Aorta (tissue), 5 donors: ENCODE measurements around the gene TBX2. TPM values are rescaled to one million over a fixed set of nuclear protein-coding genes. Genes with fewer than 3 reads are reported as not detected.

ENCODE experiments used
- ATAC-seq: fragments of 200-7000 bp; cut with Tn5 transposase; one replicate; pipeline ENCODE4 v1.9.1; 2022; ENCODE audit warnings: moderate library complexity; ENCODE audit not compliant: low FRiP score
- DNase-seq, 2 donors: peaks; one replicate each; pipeline ENCODE4 v3.0.0-alpha.2; 2020
- H3K27ac ChIP-seq, 2 donors: one replicate each; pipeline ENCODE4 v1.5.1; 2013; ENCODE audit warnings: low read length in 2 of 2, mild to moderate bottlenecking in 2 of 2, moderate library complexity in 2 of 2, control low read depth in 1 of 2, inconsistent platforms in 1 of 2, low read depth in 1 of 2
- H3K27me3 ChIP-seq, 2 donors: one replicate each; pipeline ENCODE4 v1.6.1; 2013; ENCODE audit warnings: control low read depth in 1 of 2, low read length in 1 of 2, mild to moderate bottlenecking in 1 of 2, moderate library complexity in 1 of 2; ENCODE audit not compliant: insufficient read depth in 2 of 2, control insufficient read depth in 1 of 2
- H3K36me3 ChIP-seq, 2 donors: one replicate each; pipeline ENCODE4 v1.6.1; 2013; ENCODE audit warnings: control low read depth in 1 of 2, low read length in 1 of 2, mild to moderate bottlenecking in 1 of 2; ENCODE audit not compliant: insufficient read depth in 2 of 2, control insufficient read depth in 1 of 2
- H3K4me1 ChIP-seq, 2 donors: one replicate each; pipeline ENCODE4 v1.6.1; 2013; ENCODE audit warnings: low read length in 2 of 2, control low read depth in 1 of 2, mild to moderate bottlenecking in 1 of 2, moderate library complexity in 1 of 2; ENCODE audit not compliant: insufficient read depth in 2 of 2, control insufficient read depth in 1 of 2
- H3K4me3 ChIP-seq, 2 donors: one replicate each; pipeline ENCODE4 v1.5.1; 2013; ENCODE audit warnings: low read length in 2 of 2, control low read depth in 1 of 2, mild to moderate bottlenecking in 1 of 2
- H3K9me3 ChIP-seq: one replicate; pipeline ENCODE4 v1.6.1; 2013; ENCODE audit warnings: mild to moderate bottlenecking, low read length; ENCODE audit not compliant: control insufficient read depth
- WGBS, 2 donors: extraction: QIAGEN DNeasy Blood & Tissue Kit; methylation state at CpG; one replicate each; pipeline ENCODE4 v1.1.7; 2013; 5-methylcytosine and 5-hydroxymethylcytosine counted together
- intact Hi-C, 2 donors: fragments of 100-400 bp; cut with DNase I; formaldehyde crosslinking; loops; one replicate each; pipeline versions ENCODE4 v1.14.2 to v1.15.0; 2022
- polyA plus RNA-seq, 2 donors: library from polyadenylated mRNA; stranded (reverse); fragments of 200-250 nt; gene quantifications; one replicate each; pipeline ENCODE4 v1.2.3, GENCODE V29; 2013
- total RNA-seq, 2 donors: library from RNA; stranded (reverse); fragmentation: NEBNext Ultra II Directional; extraction: Animal tissue kit (Norgen Biotek cat#: 25700); gene quantifications; one replicate each; pipeline ENCODE4 v1.2.1, GENCODE V29; 2021
- donor health status: healthy with polysubstance abuse.
- donor health status: Bipolar disorder and iron deficiency.
- donor health status: DM: no; HTN: no; CAD: no.
- donor health status: DM: no; HTN: no; CAD: no.
- donor health status: DM: yes; HTN: yes; CAD: no.

Gene TBX2
- total and polyA plus RNA-seq, 4 donors = 11.5 to 116 (median 35.7) TPM

GRCh38 chr17:61401389-61402072 lies 1.9 kb downstream of the TBX2 start:
- no peak for ATAC-seq
- intact Hi-C loops = loop anchor here in 1 of 2 donors (5.0 kb wide), 2 partner anchors 269 to 494 kb away; no protein-coding TSS in a partner anchor
- H3K4me3 ChIP-seq = peak overlapping the region; percentile 86 to 87
- H3K27ac ChIP-seq = peak overlapping the region in 1 of 2 donors; percentile 2
- H3K27me3 ChIP-seq = no peaks in the 10 kb centered on the region
- H3K4me1 ChIP-seq = no peaks in the 10 kb centered on the region
- no peaks in the 10 kb centered on the region for H3K9me3 ChIP-seq
- WGBS, 2 donors = 66 to 68% methylated on average over 24 to 25 of the region's 25 CpGs
- DNase-seq = no peak
- no peaks in the 10 kb centered on the region for H3K36me3 ChIP-seq

DNA sequence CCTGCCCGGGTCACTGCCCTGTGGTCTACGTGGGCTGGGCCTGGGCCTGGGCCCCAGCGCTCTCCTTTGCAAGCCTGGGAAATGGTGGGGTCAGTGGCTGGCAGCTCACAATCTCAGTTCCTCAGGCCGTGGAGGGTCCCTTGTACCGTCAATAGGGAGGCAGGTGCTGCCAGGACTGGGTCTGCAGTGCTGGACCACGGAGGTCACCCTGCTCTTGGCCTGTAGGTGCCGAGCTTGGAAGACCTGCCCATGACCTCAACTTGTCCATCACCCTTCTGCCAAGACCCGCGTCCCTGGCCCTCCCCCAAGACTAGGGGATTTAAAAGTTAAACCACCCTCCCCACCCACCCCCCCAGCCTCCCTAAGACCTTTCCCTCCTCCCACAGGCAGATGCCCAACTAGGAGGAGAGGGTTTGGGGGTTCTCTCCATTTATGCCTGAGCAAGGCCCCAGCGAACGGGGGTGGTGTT lies 2.5 kb downstream of the TBX2 start:
- DNase-seq (no peak), ATAC-seq (no peak)
- intact Hi-C loops = loop anchor here in 1 of 2 donors (5.0 kb wide), 2 partner anchors 270 to 495 kb away; no protein-coding TSS in a partner anchor
- WGBS, 2 donors = 58 to 69% methylated on average over 9 to 11 of the region's 11 CpGs
- no peaks in the 10 kb centered on the region for H3K27me3 ChIP-seq
- no peaks in the 10 kb centered on the region for H3K36me3 ChIP-seq
- H3K4me1 ChIP-seq = no peaks in the 10 kb centered on the region
- no peaks in the 10 kb centered on the region for H3K9me3 ChIP-seq
- H3K27ac ChIP-seq = peak overlapping the region in 1 of 2 donors; percentile 2
- no peak overlapping the region for H3K4me3 ChIP-seq

GRCh38 chr17:61402978-61403800 lies 3.5 kb downstream of the TBX2 start:
- intact Hi-C loops = loop anchor here in 1 of 2 donors (5.0 kb wide), 2 partner anchors 271 to 496 kb away; no protein-coding TSS in a partner anchor
- DNase-seq = peak in 1 of 2 donors; percentile 59
- ATAC-seq = no peak
- Histone ChIP-seq H3K4me3 (no peak overlapping the region), H3K4me1 (no peaks in the 10 kb centered on the region), H3K36me3 (no peaks in the 10 kb centered on the region), H3K9me3 (no peaks in the 10 kb centered on the region), H3K27me3 (no peaks in the 10 kb centered on the region), H3K27ac (peak overlapping the region in 1 of 2 donors; percentile 5)
- WGBS, 2 donors = 58 to 65% methylated on average over 55 of the region's 55 CpGs

GRCh38 chr17:61403801-61404662 lies 4.4 kb downstream of the TBX2 start:
- DNase-seq (peak; percentile 54 to 73), ATAC-seq (no peak)
- no peaks in the 10 kb centered on the region for H3K9me3 ChIP-seq
- H3K36me3 ChIP-seq = no peaks in the 10 kb centered on the region
- H3K27ac ChIP-seq = no peak overlapping the region
- WGBS, 2 donors = 70 to 74% methylated on average over 66 of the region's 66 CpGs
- no peak overlapping the region for H3K4me3 ChIP-seq
- intact Hi-C loops = loop anchor here in 1 of 2 donors (5.0 kb wide), 2 partner anchors 272 to 497 kb away; no protein-coding TSS in a partner anchor
- no peaks in the 10 kb centered on the region for H3K4me1 ChIP-seq
- H3K27me3 ChIP-seq = no peaks in the 10 kb centered on the region

DNA sequence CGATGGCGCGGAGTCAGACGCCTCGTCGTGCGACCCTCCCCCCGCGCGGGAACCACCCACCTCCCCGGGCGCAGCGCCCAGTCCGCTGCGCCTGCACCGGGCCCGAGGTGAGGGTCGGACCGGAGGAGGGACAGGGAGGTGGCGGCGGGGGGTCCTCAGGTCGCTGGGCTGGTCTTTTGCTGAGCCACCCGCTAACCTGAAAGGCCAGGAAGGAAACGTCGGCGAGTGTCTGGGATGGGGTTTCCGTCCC lies 4.9 kb downstream of the TBX2 start:
- intact Hi-C loops = loop anchor here in 1 of 2 donors (5.0 kb wide), 2 partner anchors 272 to 497 kb away; no protein-coding TSS in a partner anchor
- WGBS, 2 donors = 54 to 56% methylated on average over 21 to 27 of the region's 27 CpGs
- Histone ChIP-seq H3K4me3 (no peak overlapping the region), H3K4me1 (no peaks in the 10 kb centered on the region), H3K36me3 (no peaks in the 10 kb centered on the region), H3K27ac (no peak overlapping the region), H3K27me3 (no peaks in the 10 kb centered on the region), H3K9me3 (no peaks in the 10 kb centered on the region)
- peak in 1 of 2 donors; percentile 34 for DNase-seq
- no peak for ATAC-seq

- DNase-seq (peak; percentile 28 to 66), ATAC-seq (no peak)
- intact Hi-C loops = loop anchor here in 1 of 2 donors (5.0 kb wide), 2 partner anchors 273 to 498 kb away; no protein-coding TSS in a partner anchor
- 82 to 83% methylated on average over 69 to 71 of the region's 71 CpGs for WGBS, 2 donors
- Histone ChIP-seq H3K27me3 (no peaks in the 10 kb centered on the region), H3K36me3 (no peaks in the 10 kb centered on the region), H3K9me3 (no peaks in the 10 kb centered on the region), H3K4me1 (no peaks in the 10 kb centered on the region), H3K27ac (no peak overlapping the region), H3K4me3 (no peak overlapping the region)
These were observed 5.5 kb downstream of the TBX2 start for GRCh38 chr17:61404913-61405685.

GRCh38 chr17:61405686-61406536 lies 6.3 kb downstream of the TBX2 start:
- Histone ChIP-seq H3K4me1 (no peaks in the 10 kb centered on the region), H3K27me3 (no peaks in the 10 kb centered on the region), H3K27ac (no peak overlapping the region), H3K9me3 (no peaks in the 10 kb centered on the region), H3K36me3 (no peaks in the 10 kb centered on the region), H3K4me3 (no peak overlapping the region)
- ATAC-seq (no peak), DNase-seq (peak; percentile 47 to 63)
- WGBS, 2 donors = 81 to 88% methylated on average over 21 to 37 of the region's 37 CpGs
- intact Hi-C loops = no loop called here
